ENCODE data around the gene FMO5.

- TF ChIP-seq CTCF (IDR thresholded peaks at IDR 0.05) (no peak), POLR2AphosphoS5 (IDR thresholded peaks at IDR 0.05) (no peak), EP300 (IDR thresholded peaks at IDR 0.05) (no peak)
Measured at GRCh38 chr1:147236959-147237791, 12.0 kb upstream of the FMO5 start.
